Measurements from ENCODE around the gene SLC9A5.

Gene SLC9A5

DNA sequence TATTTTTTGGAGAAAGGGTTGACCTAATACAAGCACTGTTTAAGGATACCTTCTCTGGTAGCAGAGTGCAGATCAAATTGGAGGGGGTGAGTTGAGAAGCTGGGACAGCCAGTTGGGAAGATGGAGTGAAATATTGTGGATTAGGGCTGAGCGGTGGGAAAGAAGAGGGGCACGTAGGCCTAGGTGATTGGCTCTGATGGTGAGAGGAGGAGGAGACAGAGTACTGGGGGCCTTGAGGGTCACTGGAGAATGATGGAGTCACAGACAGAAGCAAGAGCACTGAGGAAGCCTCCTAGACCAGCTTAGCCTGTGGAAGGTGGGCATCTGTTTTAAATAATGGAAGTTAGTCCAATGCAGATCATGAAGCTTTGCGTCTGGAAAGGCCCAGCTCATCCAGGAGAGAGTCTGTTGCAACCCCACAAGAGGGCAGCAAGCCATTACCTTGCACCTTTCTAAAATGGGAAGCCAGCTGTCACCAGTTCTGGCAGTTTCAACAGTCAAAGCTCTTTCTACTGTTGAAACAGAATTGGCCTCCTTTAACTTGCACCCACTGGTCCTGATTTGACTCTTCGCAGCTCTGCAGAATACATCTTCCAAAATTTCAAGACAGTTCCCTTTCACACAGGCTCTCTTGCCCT, 11.8 kb downstream of the SLC9A5 start:
- TF ChIP-seq, protein P1, sequence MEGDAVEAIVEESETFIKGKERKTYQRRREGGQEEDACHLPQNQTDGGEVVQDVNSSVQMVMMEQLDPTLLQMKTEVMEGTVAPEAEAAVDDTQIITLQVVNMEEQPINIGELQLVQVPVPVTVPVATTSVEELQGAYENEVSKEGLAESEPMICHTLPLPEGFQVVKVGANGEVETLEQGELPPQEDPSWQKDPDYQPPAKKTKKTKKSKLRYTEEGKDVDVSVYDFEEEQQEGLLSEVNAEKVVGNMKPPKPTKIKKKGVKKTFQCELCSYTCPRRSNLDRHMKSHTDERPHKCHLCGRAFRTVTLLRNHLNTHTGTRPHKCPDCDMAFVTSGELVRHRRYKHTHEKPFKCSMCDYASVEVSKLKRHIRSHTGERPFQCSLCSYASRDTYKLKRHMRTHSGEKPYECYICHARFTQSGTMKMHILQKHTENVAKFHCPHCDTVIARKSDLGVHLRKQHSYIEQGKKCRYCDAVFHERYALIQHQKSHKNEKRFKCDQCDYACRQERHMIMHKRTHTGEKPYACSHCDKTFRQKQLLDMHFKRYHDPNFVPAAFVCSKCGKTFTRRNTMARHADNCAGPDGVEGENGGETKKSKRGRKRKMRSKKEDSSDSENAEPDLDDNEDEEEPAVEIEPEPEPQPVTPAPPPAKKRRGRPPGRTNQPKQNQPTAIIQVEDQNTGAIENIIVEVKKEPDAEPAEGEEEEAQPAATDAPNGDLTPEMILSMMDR (IDR thresholded peaks at IDR 0.05; ENCODE audit: low read length, missing control alignments) = peak; percentile 81
- peak; percentile 79 for DNase-seq (ENCODE audit: low read depth)
- H3K4me3 ChIP-seq (replicated peaks; ENCODE audit: low read depth, low read length) = no peak overlapping the region

DNA sequence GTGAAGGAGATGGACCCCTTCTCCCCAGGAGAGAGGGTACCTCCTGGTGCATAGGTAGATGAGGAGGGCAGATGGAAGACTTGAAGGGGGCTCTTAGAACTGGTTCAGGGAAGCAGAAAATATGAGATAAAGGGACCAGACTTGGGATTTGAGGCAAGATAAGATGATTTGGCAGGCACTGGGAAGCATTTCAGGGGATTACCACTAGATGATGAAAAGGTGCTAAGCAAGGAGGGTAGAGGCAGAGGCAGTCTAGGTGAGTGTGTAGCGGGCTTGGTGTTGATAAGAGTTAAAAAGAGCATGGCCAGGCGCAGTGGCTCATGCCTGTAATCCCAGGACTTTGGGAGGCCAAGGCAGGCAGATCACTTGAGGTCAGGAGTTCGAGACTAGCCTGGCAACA, 14.4 kb downstream of the SLC9A5 start:
- no peak for DNase-seq (ENCODE audit: low read depth)
- no peak overlapping the region for H3K4me3 ChIP-seq (replicated peaks; ENCODE audit: low read depth, low read length)
- TF ChIP-seq, protein P1 (IDR thresholded peaks at IDR 0.05; ENCODE audit: low read length, missing control alignments) = no peak

DNA sequence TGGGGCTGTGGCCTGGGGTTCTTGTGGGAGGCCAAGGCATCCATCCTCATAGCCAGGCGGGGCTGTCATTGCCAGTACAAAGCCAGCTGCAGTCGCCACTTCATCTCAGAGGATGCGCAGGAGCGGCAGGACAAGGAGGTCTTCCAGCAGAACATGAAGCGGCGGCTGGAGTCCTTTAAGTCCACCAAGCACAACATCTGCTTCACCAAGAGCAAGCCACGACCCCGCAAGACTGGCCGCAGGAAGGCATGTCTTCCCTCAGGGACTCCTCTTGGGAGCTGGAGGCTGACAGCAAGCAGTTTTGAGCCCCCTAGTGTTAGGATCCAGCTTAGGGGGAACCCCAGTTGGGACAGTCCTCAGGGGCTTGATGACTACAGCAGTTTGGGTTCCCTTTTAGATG, 15.5 kb downstream of the SLC9A5 start:
- no peak overlapping the region for H3K4me3 ChIP-seq (replicated peaks; ENCODE audit: low read depth, low read length)
- DNase-seq (ENCODE audit: low read depth) = no peak
- TF ChIP-seq, protein P1 (IDR thresholded peaks at IDR 0.05; ENCODE audit: low read length, missing control alignments) = peak; percentile 5

DNA sequence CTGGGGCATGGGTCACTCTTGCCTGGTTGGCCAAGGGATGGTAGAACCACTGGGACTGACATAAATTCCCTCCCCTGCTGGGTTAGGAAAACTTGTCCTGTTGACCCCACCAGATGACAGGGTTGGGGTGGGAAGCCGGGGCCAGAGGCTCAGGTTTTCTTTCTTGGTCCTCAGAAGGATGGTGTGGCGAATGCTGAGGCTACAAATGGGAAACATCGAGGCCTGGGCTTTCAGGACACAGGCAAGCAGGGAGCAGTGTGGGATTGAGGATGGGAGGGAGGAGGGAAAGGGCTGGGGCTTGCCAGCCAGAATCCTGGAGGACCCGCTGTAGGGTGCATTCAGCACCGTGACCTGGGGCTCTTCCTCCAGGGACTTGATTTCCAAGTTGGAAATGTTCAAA, 16.1 kb downstream of the SLC9A5 start:
- H3K4me3 ChIP-seq (replicated peaks; ENCODE audit: low read depth, low read length) = no peak overlapping the region
- DNase-seq (ENCODE audit: low read depth) = no peak
- TF ChIP-seq, protein P1 (IDR thresholded peaks at IDR 0.05; ENCODE audit: low read length, missing control alignments) = no peak

DNA sequence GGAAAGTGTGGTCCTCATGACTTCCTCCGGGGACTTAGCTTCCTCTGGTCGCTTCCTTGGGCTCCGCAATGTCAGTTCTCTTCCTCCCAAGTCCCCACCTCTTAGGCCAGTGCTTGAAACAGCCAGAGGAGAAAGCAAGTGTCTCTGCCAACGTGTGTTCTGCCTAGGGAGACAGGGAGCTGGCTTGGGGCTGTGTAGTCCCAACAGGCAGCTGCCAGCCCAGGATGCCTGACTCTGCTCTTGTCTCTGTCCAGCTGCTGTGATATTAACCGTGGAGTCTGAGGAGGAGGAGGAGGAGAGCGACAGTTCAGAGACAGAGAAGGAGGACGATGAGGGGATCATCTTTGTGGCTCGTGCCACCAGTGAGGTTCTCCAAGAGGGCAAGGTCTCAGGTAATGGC, 17.1 kb downstream of the SLC9A5 start:
- TF ChIP-seq, protein P1 (IDR thresholded peaks at IDR 0.05; ENCODE audit: low read length, missing control alignments) = no peak
- H3K4me3 ChIP-seq (replicated peaks; ENCODE audit: low read depth, low read length) = no peak overlapping the region
- no peak for DNase-seq (ENCODE audit: low read depth)

DNA sequence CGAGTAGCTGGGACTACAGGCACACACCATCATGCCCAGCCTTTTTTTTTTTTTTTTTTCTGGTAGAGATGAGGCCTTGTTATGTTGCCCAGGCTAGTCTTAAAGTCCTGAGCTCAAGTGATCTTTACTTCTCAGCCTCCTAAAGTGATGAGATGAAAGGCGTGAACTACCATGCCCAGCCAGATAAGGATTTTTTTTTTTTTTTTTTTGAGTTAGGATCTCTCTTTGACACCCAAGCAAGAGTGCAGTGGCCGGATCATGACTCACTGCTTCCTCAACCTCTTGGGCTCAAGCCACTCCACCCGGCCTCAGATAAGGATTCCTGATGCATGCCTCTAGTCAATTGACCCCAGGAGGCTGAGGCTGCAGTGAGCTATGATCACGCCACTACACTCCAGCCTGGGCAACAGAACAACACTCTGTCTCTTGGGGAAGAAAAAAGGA, 19.4 kb downstream of the SLC9A5 start:
- TF ChIP-seq, protein P1 (IDR thresholded peaks at IDR 0.05; ENCODE audit: low read length, missing control alignments) = no peak
- H3K4me3 ChIP-seq (replicated peaks; ENCODE audit: low read depth, low read length) = no peak overlapping the region
- DNase-seq (ENCODE audit: low read depth) = peak; percentile 91

DNA sequence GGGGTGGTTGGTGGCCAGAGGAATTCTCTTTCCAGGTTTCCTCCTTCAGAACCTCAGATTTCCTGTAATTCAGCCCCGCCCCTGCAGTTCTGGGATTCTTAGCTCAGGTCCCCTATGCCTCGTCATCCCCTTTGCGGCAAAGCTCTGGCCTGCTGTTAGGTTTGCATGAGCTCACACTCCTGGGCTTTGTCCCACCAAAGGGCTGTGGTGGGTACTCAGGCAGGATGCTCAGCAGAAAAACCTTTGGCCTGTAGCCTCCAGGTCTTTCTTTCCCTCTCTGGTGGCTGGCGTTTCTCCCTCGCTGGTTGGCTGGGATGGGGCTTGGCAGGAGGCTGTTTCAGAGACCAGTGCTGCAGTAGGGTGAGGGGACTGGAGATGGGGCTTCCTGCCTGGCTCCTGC, 21.0 kb downstream of the SLC9A5 start:
- peak; percentile 42 for DNase-seq (ENCODE audit: low read depth)
- TF ChIP-seq, protein P1 (IDR thresholded peaks at IDR 0.05; ENCODE audit: low read length, missing control alignments) = no peak
- H3K4me3 ChIP-seq (replicated peaks; ENCODE audit: low read depth, low read length) = no peak overlapping the region
